Activated CD4-positive, alpha-beta T cell treated with anti-CD3 and anti-CD28 coated beads for 4 hours (primary cell): ENCODE measurements around the gene CER1.
"Not testable (repeated sequence)": the region's sequence is repeated elsewhere in the genome, so short reads cannot be mapped to it uniquely, and the experiment has no call there.

Experiments
- DNase-seq, 2 donors: peaks; one replicate each; pipeline ENCODE4 v3.0.0-alpha.2; 2020

Gene CER1

GRCh38 chr9:14713187-14713767 lies 9.3 kb downstream of the CER1 start:
- no peak for DNase-seq

GRCh38 chr9:14710804-14711203 lies 11.7 kb downstream of the CER1 start:
- DNase-seq = no peak

DNA sequence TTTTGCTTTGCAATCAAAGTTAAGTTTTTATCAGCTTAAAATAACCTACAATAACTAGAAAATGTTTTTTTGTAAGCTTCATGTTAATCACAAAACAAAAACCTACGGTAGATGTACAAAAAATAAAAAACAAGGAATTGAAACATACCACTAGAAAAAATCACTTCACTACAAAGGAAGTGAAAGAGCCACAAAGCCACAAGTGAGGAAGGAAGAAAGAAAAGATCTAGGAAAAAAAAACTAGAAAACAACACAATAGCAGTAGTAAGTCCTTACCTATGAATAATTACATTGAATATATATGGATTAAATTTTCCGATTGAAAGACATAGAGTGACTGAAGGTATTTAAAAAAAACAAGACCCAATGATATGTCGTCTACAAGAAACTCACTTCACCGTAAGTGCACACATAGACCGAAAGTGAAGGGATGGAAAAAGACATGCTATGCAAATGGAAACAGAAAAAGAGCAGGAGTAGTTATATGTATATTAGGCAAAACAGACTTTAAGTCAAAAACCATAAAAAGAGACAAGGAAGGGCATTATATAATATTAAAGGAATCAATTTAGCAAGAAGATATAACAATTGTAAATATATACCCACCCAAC lies 15.9 kb downstream of the CER1 start:
- DNase-seq = no peak

DNA sequence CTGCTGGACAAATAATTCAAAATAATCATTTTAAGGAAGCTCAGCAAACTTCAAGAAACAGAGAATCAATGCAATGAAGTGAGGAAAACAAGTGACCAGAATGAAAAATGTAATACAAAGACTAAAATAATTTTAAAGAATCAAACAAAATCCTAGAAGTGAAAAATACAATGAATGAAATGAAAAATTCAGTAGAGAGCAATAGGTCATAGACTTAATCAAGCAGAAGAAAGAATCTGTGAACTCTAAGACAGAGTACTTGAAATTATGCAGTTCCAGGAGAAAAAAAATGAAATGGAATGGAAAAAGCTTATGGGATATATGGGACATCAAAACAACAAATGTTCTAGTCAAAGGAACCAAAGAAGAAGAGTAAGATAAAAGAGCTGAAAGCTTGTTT lies 17.5 kb downstream of the CER1 start:
- DNase-seq = no peak

DNA sequence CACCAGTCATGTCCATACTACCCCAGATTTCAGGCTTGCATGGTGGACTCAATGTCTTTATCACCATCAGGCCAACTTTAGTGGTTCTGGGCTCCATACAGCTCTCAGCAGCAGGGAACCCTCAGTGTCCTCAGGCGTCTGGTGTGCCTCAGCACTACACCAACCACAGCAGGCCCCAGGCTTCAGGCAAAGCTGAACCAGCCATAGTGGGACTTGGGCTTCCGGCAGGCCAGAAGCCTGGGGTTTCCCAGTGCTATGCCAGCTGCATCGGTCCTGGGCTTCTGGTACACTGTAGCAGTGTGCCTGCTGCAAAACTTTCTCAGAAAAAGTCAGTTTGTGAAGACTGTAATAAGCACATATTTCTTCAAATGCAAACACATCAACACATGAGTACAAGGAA lies 18.3 kb downstream of the CER1 start:
- no peak for DNase-seq

DNA sequence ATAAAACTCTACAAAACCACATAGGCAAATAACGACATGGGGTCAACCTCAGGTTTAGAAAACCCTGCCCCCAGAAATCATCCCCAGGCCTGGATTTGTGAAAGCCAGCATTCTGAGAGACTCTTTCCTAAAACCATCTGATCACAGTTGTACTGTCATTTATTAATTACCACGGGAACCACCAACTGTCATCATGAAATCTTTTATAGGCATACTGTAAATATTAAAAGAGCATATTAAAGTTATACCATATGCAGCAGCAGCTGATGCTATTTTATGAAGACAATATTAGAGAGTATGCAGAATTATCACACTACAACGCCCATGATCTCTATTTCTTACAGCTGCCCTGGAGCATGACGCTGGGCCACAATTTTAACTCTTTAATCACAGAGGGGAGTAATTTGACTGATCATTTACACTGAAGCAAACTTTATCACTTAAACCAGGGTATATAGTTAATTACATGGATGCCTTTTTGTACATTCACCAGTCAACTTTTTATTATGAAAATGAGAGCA lies 20.3 kb downstream of the CER1 start:
- no peak for DNase-seq

DNA sequence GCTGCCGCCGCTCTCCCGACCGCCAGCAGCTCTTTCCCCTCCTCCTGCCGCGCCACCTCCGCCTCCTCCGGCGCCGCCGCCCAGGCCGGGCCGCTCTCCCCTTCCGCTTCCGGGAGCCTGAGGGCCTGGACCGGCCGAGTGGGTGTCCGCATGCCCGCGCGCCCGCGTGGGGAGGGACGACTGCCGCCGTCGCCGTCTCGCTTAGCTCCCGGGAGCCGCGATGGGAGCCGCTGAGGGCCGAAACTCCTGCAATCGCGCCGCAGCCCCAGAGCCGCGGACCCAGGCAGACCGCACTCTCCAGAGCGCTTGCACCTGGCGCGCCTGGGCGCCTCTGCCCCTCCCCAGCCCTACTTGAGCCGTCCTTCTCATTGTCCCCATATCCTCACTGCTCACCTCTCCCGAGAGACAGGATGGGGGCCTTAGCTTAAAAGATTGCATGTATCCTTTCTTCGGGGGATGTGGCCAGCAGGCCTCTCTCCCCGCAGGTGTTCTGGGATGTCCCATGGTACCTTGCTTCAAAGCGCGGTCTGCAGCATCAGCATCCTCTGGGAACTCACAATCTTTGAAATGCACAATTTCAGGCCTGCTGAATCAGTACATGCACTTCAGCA lies 29.2 kb downstream of the CER1 start, which contains the start of gene ZDHHC21:
Gene ZDHHC21 (minus strand): TSS at position 182 of the 611 bp plus-strand sequence. CDS start 19,092 bp downstream, outside the sequence.
- no peak for DNase-seq

DNA sequence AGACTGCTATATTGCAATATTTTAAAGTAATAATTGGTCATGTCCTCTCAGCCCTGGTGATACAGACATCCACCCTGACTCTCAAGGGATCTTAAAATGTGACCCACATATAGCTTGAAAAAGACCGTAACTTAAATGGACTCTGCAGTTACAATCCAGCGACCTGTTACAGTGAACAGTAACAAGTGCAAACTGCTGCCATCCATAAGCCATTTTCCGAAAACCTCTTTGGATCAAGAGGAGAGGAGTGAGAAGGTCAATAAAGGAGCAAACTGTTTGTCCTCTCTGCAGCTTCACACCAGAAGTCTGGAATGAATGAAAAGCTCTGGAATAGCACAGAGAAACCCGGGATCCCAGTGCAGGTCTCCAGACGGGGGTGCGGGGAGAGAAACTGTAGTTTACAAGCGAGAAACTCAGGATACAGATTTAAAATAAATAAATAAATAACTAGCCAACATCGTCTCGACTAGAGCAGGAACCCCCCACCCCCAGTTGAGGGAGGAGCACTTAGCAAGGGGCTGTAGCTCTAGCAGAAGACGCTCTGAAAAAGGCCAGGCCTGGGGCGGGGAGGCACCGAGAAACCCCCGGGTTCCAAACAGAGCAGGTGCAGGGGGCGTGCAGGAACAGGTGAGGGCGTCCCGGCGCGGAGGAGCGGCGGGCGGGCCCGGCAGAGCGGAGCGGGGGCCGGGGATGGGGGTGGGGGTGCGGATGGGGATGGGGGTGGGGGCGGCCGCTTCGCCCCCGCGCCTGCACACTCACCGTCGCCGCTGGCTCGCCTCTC lies 29.9 kb downstream of the CER1 start:
- DNase-seq = peak; percentile 49 to 60

DNA sequence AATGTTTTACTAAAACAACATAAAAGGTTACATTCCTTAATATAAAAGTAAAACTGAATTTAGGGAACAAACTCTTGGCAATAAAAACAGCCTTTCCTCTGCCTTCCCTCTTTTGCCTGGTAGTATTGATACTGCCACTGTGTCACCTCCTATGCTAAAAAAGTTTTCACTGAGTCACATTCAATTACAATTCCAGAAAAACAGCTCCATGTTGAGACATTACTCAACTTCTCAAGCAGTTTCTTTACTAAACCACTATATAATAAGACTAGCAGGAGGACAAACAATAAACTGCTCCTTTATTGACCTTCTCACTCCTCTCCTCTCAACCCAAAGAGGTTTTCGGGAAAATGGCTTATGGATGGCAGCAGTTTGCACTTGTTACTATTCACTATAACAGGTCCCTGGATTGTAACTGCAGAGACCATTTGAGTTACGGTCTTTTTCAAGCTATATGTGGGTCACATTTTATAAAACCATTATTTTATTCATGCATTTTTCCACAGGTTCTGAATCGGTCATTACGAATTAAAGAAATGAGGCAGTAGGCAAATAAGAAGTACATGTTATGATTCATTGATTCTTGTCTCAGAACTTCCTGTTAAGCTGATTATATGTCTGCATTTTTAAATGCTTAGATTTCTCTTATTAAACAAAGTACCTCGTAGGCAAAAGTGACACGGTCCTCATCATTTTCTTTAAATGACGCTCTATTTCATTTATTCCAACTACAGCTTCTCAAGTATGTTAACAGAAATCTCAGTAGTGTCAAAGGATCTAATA lies 31.4 kb downstream of the CER1 start:
- no peak for DNase-seq

GRCh38 chr9:14687042-14687719 lies 35.4 kb downstream of the CER1 start:
- no peak for DNase-seq

GRCh38 chr9:14686168-14686567 lies 36.4 kb downstream of the CER1 start:
- DNase-seq = no peak

DNA sequence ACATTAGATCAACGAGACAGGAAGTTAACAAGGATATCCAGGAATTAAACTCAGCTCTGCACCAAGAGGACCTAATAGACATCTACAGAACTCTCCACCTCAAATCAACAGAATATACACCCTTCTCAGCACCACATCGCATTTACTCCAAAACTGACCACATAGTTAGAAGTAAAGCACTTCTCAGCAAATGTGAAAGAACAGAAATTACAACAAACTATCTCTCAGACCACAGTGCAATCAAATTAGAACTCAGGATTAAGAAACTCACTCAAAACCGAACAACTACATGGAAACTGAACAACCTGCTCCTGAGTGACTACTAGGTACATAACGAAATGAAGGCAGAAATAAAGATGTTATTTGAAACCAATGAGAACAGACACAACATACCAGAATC lies 39.9 kb downstream of the CER1 start:
- DNase-seq = not testable (repeated sequence)

DNA sequence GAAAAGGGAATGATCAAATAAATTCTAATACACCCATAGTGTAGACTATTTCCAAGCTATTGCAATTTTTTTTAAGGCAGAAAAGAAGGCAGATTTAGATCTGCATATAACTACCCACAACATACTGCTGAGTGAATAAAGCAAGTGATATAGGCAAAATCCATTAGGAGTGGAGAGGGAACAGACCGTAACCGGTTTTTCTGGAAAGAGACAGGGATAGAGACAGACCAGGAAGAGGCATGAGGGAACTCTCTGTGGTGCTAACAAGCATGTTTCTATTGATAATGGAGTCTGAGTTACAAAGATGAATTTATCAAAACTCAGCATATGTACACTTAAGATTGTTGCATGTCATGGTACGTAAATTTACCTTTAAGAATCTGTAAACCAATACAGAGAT lies 43.8 kb downstream of the CER1 start:
- DNase-seq = no peak

- DNase-seq = no peak
Measured at GRCh38 chr9:14677872-14678271, 44.7 kb downstream of the CER1 start.

GRCh38 chr9:14677396-14677795 lies 45.1 kb downstream of the CER1 start:
- no peak for DNase-seq

GRCh38 chr9:14674630-14675029 lies 47.9 kb downstream of the CER1 start:
- no peak for DNase-seq

GRCh38 chr9:14671377-14671776 lies 51.2 kb downstream of the CER1 start:
- no peak for DNase-seq

- DNase-seq = no peak
Measured at GRCh38 chr9:14670718-14671117, 51.8 kb downstream of the CER1 start.
